ENCODE results near the gene RABL3.
"Not testable (repeated sequence)": the region's sequence is repeated elsewhere in the genome, so short reads cannot be mapped to it uniquely, and the experiment has no call there.

Gene RABL3

GRCh38 chr3:120743556-120744195, 1.4 kb upstream of the RABL3 start:
- no peak for DNase-seq

- peak in 1 of 2 experiments; percentile 15 for DNase-seq
These were observed 591 bp upstream of the RABL3 start for GRCh38 chr3:120742849-120743365.

GRCh38 chr3:120741837-120742197, 499 bp downstream of the RABL3 start:
- DNase-seq = no peak

GRCh38 chr3:120741320-120741719, 996 bp downstream of the RABL3 start:
- no peak for DNase-seq

GRCh38 chr3:120738006-120738405, 4.3 kb downstream of the RABL3 start:
- not testable (repeated sequence) for DNase-seq

GRCh38 chr3:120730576-120731542, 11.5 kb downstream of the RABL3 start:
- no peak for DNase-seq

- DNase-seq = no peak
These were observed 15.5 kb downstream of the RABL3 start for GRCh38 chr3:120726791-120727190.

GRCh38 chr3:120719167-120719834, 23.0 kb downstream of the RABL3 start:
- DNase-seq = peak; percentile 20 to 61

GRCh38 chr3:120713262-120713661, 29.1 kb downstream of the RABL3 start:
- no peak for DNase-seq

- no peak for DNase-seq
These were observed 31.9 kb downstream of the RABL3 start for GRCh38 chr3:120710369-120710768.

GRCh38 chr3:120708408-120708807, 33.9 kb downstream of the RABL3 start:
- DNase-seq = no peak

GRCh38 chr3:120706950-120707349, 35.4 kb downstream of the RABL3 start:
- DNase-seq = no peak

- DNase-seq = no peak
These were observed 36.3 kb downstream of the RABL3 start for GRCh38 chr3:120705884-120706582.

- no peak for DNase-seq
These were observed 43.0 kb downstream of the RABL3 start for GRCh38 chr3:120699333-120699732.

- DNase-seq = no peak
These were observed 48.7 kb downstream of the RABL3 start for GRCh38 chr3:120693439-120694171.

GRCh38 chr3:120689395-120689794, 52.9 kb downstream of the RABL3 start:
- DNase-seq = no peak

GRCh38 chr3:120688121-120688520, 54.2 kb downstream of the RABL3 start:
- DNase-seq = no peak

GRCh38 chr3:120685411-120685810, 56.9 kb downstream of the RABL3 start:
- DNase-seq = no peak

GRCh38 chr3:120684896-120685295, 57.4 kb downstream of the RABL3 start:
- DNase-seq = no peak

GRCh38 chr3:120683671-120684301, 58.5 kb downstream of the RABL3 start:
- DNase-seq = no peak

GRCh38 chr3:120683213-120683612, 59.1 kb downstream of the RABL3 start:
- no peak for DNase-seq

Measured in stimulated activated CD4-positive, alpha-beta T cell treated with anti-CD3 and anti-CD28 coated beads, Interleukin-4, amount 100 ng/mL, for 4 hours (primary cell).